NCI-H146 treated with DMSO at 0.1 percent for 48 hours (cell line): ENCODE results near the gene GGCX.

Experiments used
- DNase-seq: peaks from one replicate; lab custom pipeline; 2025; ENCODE audit not compliant: unreplicated experiment; lab: John Stamatoyannopoulos, UW

Gene GGCX

DNA sequence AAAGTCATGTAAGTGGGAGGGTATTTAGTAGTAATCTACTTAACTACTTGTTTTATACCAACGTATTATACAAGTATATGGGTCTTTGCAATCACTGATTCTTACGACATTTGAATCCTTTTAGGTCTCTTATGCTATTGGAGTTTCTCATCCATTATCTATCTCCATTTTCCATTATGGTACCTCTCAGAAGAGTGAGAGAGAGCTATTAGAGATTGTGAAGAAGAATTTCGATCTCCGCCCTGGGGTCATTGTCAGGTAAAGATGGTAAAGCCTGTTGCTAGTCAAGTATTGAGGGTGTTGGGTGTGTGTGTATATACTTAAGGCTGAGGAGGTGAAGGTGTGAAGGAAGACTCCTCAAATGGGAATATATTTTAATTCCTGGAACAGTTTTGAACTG, 18.5 kb downstream of the GGCX start:
- no peak for DNase-seq

DNA sequence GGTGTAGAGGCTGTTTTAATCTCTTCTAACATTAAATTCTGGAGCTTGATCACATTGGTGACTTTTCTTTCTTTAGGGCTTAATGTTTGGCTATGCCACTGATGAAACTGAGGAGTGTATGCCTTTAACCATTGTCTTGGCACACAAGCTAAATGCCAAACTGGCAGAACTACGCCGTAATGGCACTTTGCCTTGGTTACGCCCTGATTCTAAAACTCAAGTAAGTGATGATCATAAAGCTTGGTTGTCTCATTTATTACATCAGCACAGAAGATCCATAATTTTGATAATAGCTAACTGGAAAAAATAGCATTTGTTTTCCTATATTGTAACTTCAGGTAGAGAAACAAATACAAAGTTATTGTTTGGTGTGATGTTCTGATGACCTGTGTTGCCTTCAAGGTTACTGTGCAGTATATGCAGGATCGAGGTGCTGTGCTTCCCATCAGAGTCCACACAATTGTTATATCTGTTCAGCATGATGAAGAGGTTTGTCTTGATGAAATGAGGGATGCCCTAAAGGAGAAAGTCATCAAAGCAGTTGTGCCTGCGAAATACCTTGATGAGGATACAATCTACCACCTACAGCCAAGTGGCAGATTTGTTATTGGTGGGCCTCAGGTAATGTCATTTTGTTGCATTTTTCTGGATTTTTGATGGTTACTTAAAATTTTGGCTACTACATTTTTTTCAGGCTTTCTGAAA, 19.4 kb downstream of the GGCX start:
- DNase-seq: no peak

GRCh38 chr2:85541262-85541661, 20.0 kb downstream of the GGCX start:
- no peak for DNase-seq

GRCh38 chr2:85540133-85540648, 21.1 kb downstream of the GGCX start:
- peak; percentile 14 for DNase-seq

GRCh38 chr2:85539361-85540132, 21.7 kb downstream of the GGCX start:
- no peak for DNase-seq

DNA sequence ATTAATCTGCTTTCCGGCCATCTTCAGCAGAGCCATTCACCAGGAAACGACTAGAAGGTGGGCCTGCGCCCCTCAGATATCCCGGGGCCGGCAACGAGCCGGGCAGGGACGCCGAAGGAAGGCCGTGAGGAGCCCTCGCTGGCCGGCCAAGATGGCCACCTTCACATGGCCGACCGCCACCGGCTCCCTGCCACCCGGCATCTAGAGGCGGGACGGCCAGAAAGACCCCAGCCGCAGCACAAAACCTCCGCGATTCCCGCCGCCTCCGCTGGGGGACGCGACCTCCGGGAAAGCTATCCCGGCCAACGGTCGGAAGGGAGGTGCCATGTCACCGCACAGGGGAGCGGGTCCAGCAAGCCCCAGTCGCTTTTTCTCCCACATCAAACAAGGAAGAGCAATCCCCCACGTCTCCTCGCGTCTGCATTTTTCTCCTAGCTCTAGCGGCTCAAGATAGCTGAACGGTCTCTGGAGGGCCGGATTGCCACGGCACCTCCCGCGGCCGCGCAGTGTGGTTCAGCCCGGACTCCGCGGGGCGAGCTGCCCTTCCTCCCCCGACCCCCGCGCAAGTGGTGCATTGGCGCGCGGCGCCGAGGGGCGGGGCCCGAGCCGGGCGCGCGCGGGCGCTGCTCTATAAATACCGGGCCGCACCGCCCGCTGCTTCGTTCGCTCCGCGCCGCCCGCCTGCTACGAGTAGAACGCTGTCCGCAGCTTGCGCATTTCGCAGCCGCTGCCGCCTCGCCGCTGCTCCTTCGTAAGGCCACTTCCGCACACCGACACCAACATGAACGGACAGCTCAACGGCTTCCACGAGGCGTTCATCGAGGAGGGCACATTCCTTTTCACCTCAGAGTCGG, 22.6 kb downstream of the GGCX start, which contains the start of gene MAT2A:
MAT2A (plus strand) TSS at position 662 of the 854 bp plus-strand sequence; CDS start at position 782, 120 bp downstream.
- peak; percentile 89 for DNase-seq

- DNase-seq: peak; percentile 56
These were observed 23.4 kb downstream of the GGCX start for GRCh38 chr2:85537600-85538506.

GRCh38 chr2:85536479-85536878, 24.8 kb downstream of the GGCX start:
- no peak for DNase-seq

GRCh38 chr2:85534881-85535280, 26.4 kb downstream of the GGCX start:
- no peak for DNase-seq

DNA sequence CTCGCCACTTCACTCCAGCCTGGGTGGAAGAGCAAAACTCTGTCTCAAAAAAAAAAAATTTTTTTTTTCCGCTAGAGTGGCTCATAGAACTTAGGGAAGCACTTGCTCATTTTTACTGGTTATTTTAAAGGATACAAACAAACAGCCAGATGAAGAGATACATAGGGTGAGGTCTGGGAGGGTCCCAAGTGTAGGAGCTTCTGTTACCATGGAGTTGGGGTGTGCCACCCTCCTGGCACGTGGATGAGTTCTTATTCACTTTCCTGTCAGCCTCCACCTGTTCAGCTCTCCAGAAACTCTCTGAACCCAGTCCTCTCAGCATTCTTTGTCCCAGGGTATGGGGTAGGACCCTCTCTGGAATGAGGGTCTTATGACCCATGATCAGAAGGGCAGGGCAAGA, 27.2 kb downstream of the GGCX start:
- DNase-seq: no peak

- DNase-seq: no peak
These were observed 29.7 kb downstream of the GGCX start for GRCh38 chr2:85531589-85531988.

DNA sequence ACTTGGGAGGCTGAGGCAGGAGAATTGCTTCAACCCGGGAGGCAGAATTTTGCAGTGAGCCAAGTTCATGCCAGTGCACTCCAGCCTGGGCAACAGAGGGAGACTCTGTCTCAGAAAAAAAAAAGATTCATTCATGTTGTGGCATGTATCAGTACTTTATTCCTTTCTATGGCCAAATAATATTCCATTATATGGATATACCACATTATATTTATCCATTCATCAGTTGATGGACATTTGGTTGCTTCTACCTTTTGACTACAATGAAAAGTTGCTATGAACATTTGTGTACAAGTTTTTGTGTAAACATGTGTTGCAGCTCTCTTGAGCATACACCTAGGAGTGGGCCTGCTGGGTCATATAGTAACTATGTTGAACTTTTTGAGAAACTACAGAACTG, 31.5 kb downstream of the GGCX start:
- DNase-seq: no peak

- no peak for DNase-seq
These were observed 32.9 kb downstream of the GGCX start for GRCh38 chr2:85528355-85528754.

DNA sequence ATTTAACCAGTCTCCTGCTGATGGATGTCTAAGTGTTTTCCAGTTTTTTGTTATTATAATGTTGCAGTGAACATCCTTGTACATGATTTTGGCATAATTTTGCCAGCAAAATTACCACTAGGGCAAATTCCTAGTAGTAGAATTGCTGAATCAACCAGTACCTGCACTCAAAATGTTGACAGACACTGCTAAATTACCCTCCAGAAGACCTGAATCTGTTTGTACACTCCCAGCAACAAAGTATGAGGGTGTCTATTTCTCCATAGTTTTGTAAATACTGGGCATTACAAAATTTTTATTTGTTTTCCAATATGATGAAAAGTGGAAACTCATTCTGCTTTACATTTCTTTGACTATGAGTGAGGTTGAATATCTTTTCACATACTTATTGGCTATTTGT, 33.5 kb downstream of the GGCX start:
- no peak for DNase-seq

DNA sequence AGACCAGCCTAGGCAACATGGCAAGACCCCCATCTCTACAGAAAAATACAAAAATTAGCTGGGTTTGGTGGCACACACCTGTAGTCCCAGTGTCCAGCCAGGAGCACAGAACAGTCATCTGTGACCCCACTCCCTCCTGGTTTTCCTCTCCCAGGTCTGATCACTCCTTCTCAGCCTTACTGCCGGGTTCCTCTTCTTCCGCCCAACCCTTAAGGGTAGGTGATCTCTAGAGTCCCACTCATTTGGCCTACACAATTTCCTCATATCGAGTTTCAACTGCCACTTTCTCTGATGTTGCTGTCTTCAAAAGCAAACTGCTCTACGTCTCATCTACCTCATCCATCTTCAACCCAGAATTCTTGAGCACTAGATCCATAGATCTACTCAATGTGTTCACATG, 35.7 kb downstream of the GGCX start:
- DNase-seq: no peak

DNA sequence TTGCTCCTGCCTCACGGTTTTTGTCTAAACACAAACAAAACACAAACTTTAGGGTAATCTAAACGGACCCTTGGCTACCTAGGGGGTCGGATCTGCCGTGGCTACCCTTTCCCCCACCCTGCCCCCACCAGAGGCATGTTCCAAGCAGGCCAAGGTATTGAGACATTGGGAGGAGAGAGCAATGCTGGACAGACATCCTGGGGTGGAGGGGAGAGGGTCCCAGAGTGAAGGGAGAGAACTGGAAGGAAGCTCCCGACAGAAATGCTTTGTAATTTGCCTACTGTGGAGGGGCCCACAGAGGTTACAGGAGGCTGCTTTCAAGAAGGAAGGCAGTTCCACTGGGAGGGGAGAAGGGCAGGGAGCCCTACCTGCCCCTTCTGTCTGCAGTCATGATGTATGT, 36.3 kb downstream of the GGCX start:
- DNase-seq: no peak

GRCh38 chr2:85524336-85524908, 36.9 kb downstream of the GGCX start:
- DNase-seq: no peak

- DNase-seq: no peak
These were observed 37.4 kb downstream of the GGCX start for GRCh38 chr2:85523903-85524335.

DNA sequence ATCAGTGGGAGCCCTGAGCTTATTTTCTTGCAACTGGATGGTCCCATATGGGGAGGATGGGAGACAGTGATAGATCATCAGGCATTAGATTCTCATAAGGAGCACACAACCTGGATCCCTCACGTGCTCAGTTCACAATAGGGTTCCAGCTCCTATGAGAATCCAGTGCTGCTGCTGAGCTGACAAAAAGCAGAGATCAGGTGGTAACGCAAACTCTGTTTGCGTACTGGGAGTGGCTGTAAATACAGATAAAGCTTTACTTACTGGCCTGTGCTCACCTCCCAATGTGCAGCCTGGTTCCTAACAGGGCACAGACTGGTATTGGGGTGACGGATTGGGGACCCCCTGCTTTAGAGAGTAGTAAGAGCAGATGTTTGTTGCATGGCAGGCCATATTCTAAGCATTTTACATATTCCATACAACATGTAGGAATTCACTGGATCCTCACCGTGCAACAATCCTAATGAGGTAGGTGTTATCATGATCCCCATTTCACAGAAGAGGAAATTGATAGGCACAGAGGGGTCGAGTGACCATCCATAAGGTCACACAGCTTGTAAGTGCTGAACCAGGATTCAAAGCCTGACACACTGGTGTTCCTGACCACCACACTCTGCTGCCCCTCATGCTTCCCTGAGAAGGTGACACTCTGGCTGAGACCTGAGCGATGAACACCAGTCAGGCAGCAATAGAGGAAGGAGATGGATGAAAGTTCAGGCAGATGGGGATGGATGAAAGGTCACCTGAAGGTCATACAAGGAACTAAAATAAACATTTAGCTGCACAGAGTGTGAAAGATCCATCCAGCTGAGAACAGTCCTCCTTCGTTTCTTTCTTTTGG, 38.0 kb downstream of the GGCX start:
- DNase-seq: no peak
